Measurements from ENCODE around the gene AMELX.

AMELX gene
- 0 reads per million in 3 donors for total RNA-seq

- no peaks in the 10 kb centered on the region for H3K27me3 ChIP-seq (replicated peaks; ENCODE audit: control insufficient read depth, insufficient read depth, low read length, poor library complexity, severe bottlenecking)
Measured at GRCh38 chrX:11293113-11293512, at the start of gene AMELX. AMELX (plus strand) TSS chrX:11293413; CDS start chrX:11294789, 1,376 bp downstream.

GRCh38 chrX:11244636-11245035 is 48.6 kb upstream of the AMELX start:
- no peak overlapping the region for H3K27ac ChIP-seq (ENCODE audit: insufficient read depth, low read length, poor library complexity, severe bottlenecking)
- DNase-seq: no peak

More at GRCh38 chrX:11293113-11293512, at the start of gene AMELX:
- Histone ChIP-seq H3K4me1 (ENCODE audit: control insufficient read depth, insufficient read depth, low read length, poor library complexity, severe bottlenecking) (no peaks in the 10 kb centered on the region), H3K27ac (ENCODE audit: insufficient read depth, low read length, poor library complexity, severe bottlenecking) (no peak within 1 kb of the TSS), H3K36me3 (ENCODE audit: control insufficient read depth, insufficient read depth, low read length) (no peaks in the 10 kb centered on the region), H3K9me3 (ENCODE audit: control insufficient read depth, low read length) (no peaks in the 10 kb centered on the region), H3K4me3 (ENCODE audit: insufficient read depth, low read depth, low read length, poor library complexity, severe bottlenecking) (no peak within 1 kb of the TSS)
- DNase-seq: no peak

GRCh38 chrX:11254417-11255109 is 38.6 kb upstream of the AMELX start:
- Histone ChIP-seq H3K4me3 (ENCODE audit: insufficient read depth, low read depth, low read length, poor library complexity, severe bottlenecking) (no peak overlapping the region), H3K36me3 (ENCODE audit: control insufficient read depth, insufficient read depth, low read length) (no peaks in the 10 kb centered on the region), H3K9me3 (ENCODE audit: control insufficient read depth, low read length) (no peaks in the 10 kb centered on the region), H3K27me3 (replicated peaks; ENCODE audit: control insufficient read depth, insufficient read depth, low read length, poor library complexity, severe bottlenecking) (no peaks in the 10 kb centered on the region), H3K27ac (ENCODE audit: insufficient read depth, low read length, poor library complexity, severe bottlenecking) (no peak overlapping the region), H3K4me1 (ENCODE audit: control insufficient read depth, insufficient read depth, low read length, poor library complexity, severe bottlenecking) (no peaks in the 10 kb centered on the region)
- DNase-seq: no peak

More at GRCh38 chrX:11244636-11245035, 48.6 kb upstream of the AMELX start:
- no peaks in the 10 kb centered on the region for H3K27me3 ChIP-seq (replicated peaks; ENCODE audit: control insufficient read depth, insufficient read depth, low read length, poor library complexity, severe bottlenecking)
- no peaks in the 10 kb centered on the region for H3K36me3 ChIP-seq (ENCODE audit: control insufficient read depth, insufficient read depth, low read length)
- no peaks in the 10 kb centered on the region for H3K9me3 ChIP-seq (ENCODE audit: control insufficient read depth, low read length)
- H3K4me3 ChIP-seq (ENCODE audit: insufficient read depth, low read depth, low read length, poor library complexity, severe bottlenecking): no peak overlapping the region
- no peaks in the 10 kb centered on the region for H3K4me1 ChIP-seq (ENCODE audit: control insufficient read depth, insufficient read depth, low read length, poor library complexity, severe bottlenecking)

- Histone ChIP-seq H3K4me1 (ENCODE audit: control insufficient read depth, insufficient read depth, low read length, poor library complexity, severe bottlenecking) (no peaks in the 10 kb centered on the region), H3K27ac (ENCODE audit: insufficient read depth, low read length, poor library complexity, severe bottlenecking) (no peak overlapping the region), H3K27me3 (replicated peaks; ENCODE audit: control insufficient read depth, insufficient read depth, low read length, poor library complexity, severe bottlenecking) (no peaks in the 10 kb centered on the region), H3K9me3 (ENCODE audit: control insufficient read depth, low read length) (no peaks in the 10 kb centered on the region), H3K36me3 (ENCODE audit: control insufficient read depth, insufficient read depth, low read length) (no peaks in the 10 kb centered on the region), H3K4me3 (ENCODE audit: insufficient read depth, low read depth, low read length, poor library complexity, severe bottlenecking) (no peak overlapping the region)
- DNase-seq: no peak
Measured at GRCh38 chrX:11257290-11257689, 35.9 kb upstream of the AMELX start.

GRCh38 chrX:11257711-11258110 is 35.5 kb upstream of the AMELX start:
- no peak for DNase-seq

GRCh38 chrX:11259437-11259836 is 33.8 kb upstream of the AMELX start:
- no peak for DNase-seq
- Histone ChIP-seq H3K4me1 (ENCODE audit: control insufficient read depth, insufficient read depth, low read length, poor library complexity, severe bottlenecking) (no peaks in the 10 kb centered on the region), H3K36me3 (ENCODE audit: control insufficient read depth, insufficient read depth, low read length) (no peaks in the 10 kb centered on the region), H3K27me3 (replicated peaks; ENCODE audit: control insufficient read depth, insufficient read depth, low read length, poor library complexity, severe bottlenecking) (no peaks in the 10 kb centered on the region), H3K27ac (ENCODE audit: insufficient read depth, low read length, poor library complexity, severe bottlenecking) (no peak overlapping the region), H3K4me3 (ENCODE audit: insufficient read depth, low read depth, low read length, poor library complexity, severe bottlenecking) (no peak overlapping the region), H3K9me3 (ENCODE audit: control insufficient read depth, low read length) (no peaks in the 10 kb centered on the region)

More at GRCh38 chrX:11257711-11258110, 35.5 kb upstream of the AMELX start:
- Histone ChIP-seq H3K4me3 (ENCODE audit: insufficient read depth, low read depth, low read length, poor library complexity, severe bottlenecking) (no peak overlapping the region), H3K9me3 (ENCODE audit: control insufficient read depth, low read length) (no peaks in the 10 kb centered on the region), H3K36me3 (ENCODE audit: control insufficient read depth, insufficient read depth, low read length) (no peaks in the 10 kb centered on the region), H3K27me3 (replicated peaks; ENCODE audit: control insufficient read depth, insufficient read depth, low read length, poor library complexity, severe bottlenecking) (no peaks in the 10 kb centered on the region), H3K27ac (ENCODE audit: insufficient read depth, low read length, poor library complexity, severe bottlenecking) (no peak overlapping the region), H3K4me1 (ENCODE audit: control insufficient read depth, insufficient read depth, low read length, poor library complexity, severe bottlenecking) (no peaks in the 10 kb centered on the region)

GRCh38 chrX:11261260-11261659 is 32.0 kb upstream of the AMELX start:
- Histone ChIP-seq H3K27me3 (replicated peaks; ENCODE audit: control insufficient read depth, insufficient read depth, low read length, poor library complexity, severe bottlenecking) (no peaks in the 10 kb centered on the region), H3K36me3 (ENCODE audit: control insufficient read depth, insufficient read depth, low read length) (no peaks in the 10 kb centered on the region), H3K27ac (ENCODE audit: insufficient read depth, low read length, poor library complexity, severe bottlenecking) (no peak overlapping the region), H3K9me3 (ENCODE audit: control insufficient read depth, low read length) (no peaks in the 10 kb centered on the region), H3K4me3 (ENCODE audit: insufficient read depth, low read depth, low read length, poor library complexity, severe bottlenecking) (no peak overlapping the region), H3K4me1 (ENCODE audit: control insufficient read depth, insufficient read depth, low read length, poor library complexity, severe bottlenecking) (no peaks in the 10 kb centered on the region)
- no peak for DNase-seq

GRCh38 chrX:11264925-11265324 is 28.3 kb upstream of the AMELX start:
- Histone ChIP-seq H3K4me1 (ENCODE audit: control insufficient read depth, insufficient read depth, low read length, poor library complexity, severe bottlenecking) (no peaks in the 10 kb centered on the region), H3K27me3 (replicated peaks; ENCODE audit: control insufficient read depth, insufficient read depth, low read length, poor library complexity, severe bottlenecking) (no peaks in the 10 kb centered on the region), H3K4me3 (ENCODE audit: insufficient read depth, low read depth, low read length, poor library complexity, severe bottlenecking) (no peak overlapping the region), H3K27ac (ENCODE audit: insufficient read depth, low read length, poor library complexity, severe bottlenecking) (no peak overlapping the region), H3K36me3 (ENCODE audit: control insufficient read depth, insufficient read depth, low read length) (no peaks in the 10 kb centered on the region), H3K9me3 (ENCODE audit: control insufficient read depth, low read length) (no peaks in the 10 kb centered on the region)
- DNase-seq: no peak

- H3K4me3 ChIP-seq (ENCODE audit: insufficient read depth, low read depth, low read length, poor library complexity, severe bottlenecking): no peak overlapping the region
- DNase-seq: no peak
Measured at GRCh38 chrX:11265352-11265751, 27.9 kb upstream of the AMELX start.

GRCh38 chrX:11266573-11267003 is 26.6 kb upstream of the AMELX start:
- Histone ChIP-seq H3K27ac (ENCODE audit: insufficient read depth, low read length, poor library complexity, severe bottlenecking) (no peak overlapping the region), H3K4me3 (ENCODE audit: insufficient read depth, low read depth, low read length, poor library complexity, severe bottlenecking) (no peak overlapping the region), H3K36me3 (ENCODE audit: control insufficient read depth, insufficient read depth, low read length) (no peaks in the 10 kb centered on the region), H3K4me1 (ENCODE audit: control insufficient read depth, insufficient read depth, low read length, poor library complexity, severe bottlenecking) (no peaks in the 10 kb centered on the region), H3K9me3 (ENCODE audit: control insufficient read depth, low read length) (no peaks in the 10 kb centered on the region), H3K27me3 (replicated peaks; ENCODE audit: control insufficient read depth, insufficient read depth, low read length, poor library complexity, severe bottlenecking) (no peaks in the 10 kb centered on the region)
- no peak for DNase-seq

More at GRCh38 chrX:11265352-11265751, 27.9 kb upstream of the AMELX start:
- H3K4me1 ChIP-seq (ENCODE audit: control insufficient read depth, insufficient read depth, low read length, poor library complexity, severe bottlenecking): no peaks in the 10 kb centered on the region
- H3K27ac ChIP-seq (ENCODE audit: insufficient read depth, low read length, poor library complexity, severe bottlenecking): no peak overlapping the region
- H3K36me3 ChIP-seq (ENCODE audit: control insufficient read depth, insufficient read depth, low read length): no peaks in the 10 kb centered on the region
- no peaks in the 10 kb centered on the region for H3K27me3 ChIP-seq (replicated peaks; ENCODE audit: control insufficient read depth, insufficient read depth, low read length, poor library complexity, severe bottlenecking)
- H3K9me3 ChIP-seq (ENCODE audit: control insufficient read depth, low read length): no peaks in the 10 kb centered on the region
